Skin of body (tissue), 2 donors: ENCODE measurements around the gene CLTCL1. TPM values are rescaled to one million over a fixed set of nuclear protein-coding genes. Genes with fewer than 3 reads are reported as not detected.

Experiments
- DNase-seq: peaks from one replicate; lab custom pipeline; 2025; lab: John Stamatoyannopoulos, UW
- total RNA-seq: library from RNA; depleted of rRNA; stranded (reverse); fragments of >200 nt; gene quantifications from one replicate; pipeline ENCODE4 v1.2.3, GENCODE V29; 2014

Gene CLTCL1
- total RNA-seq, 1 donor from 2014 or later = 12.3 TPM

DNA sequence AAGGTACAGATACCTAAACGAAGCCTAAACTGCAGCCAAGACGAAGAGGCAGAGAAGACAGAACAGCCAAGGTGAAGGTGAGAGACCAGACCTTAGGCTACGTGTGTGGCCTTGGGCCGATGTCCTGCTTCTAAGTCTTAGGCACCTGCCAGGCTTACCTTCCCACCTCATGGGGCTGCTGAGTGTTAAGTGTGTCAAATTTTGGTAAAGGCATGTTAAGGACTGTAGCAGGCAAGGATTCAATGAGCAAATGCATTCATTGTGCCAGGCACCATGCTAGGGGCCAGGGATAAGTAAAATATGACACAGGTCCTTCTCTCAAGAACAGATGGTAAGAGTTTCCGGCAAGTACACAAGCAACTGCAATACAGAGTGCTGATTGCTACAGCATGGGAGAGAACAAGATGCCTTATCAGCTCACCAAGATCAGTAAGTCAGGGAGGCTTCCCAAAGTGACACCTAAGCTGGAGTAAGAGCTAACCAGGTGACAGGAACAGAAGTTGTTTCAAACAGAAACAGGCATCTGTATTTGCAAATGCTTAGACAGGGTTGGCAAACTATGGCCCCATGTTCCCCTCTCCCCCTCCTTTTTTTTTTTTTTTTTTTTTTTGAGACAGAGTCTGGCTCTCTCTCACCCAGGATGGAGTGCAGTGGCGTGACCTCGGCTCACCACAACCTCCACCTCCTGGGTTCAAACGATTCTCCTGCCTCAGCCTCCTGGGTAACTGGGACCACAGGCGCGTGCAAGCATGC is 46.7 kb downstream of the CLTCL1 start:
- no peak for DNase-seq

DNA sequence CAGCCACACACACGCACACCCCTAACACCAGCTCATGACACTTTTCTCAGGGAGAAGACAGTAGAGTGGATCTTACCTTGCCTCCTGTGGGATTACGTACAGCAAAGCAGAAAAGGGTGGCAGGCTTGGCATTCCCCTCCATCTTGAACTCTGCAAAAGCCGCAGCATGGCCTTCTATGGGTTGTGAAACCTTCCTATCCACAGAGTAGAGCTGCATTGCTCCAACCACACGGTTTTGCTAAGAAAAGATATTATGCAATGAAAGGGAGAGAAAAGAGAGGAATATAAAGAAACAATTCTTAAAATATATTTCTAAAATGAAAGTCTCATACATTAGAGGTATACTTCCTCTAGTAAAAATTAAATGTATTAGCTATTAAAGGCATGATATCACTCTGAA is 48.8 kb downstream of the CLTCL1 start:
- no peak for DNase-seq

- DNase-seq = no peak
Measured at GRCh38 chr22:19241593-19241906, 50.0 kb downstream of the CLTCL1 start.

- no peak for DNase-seq
Measured at GRCh38 chr22:19240813-19241592, 50.5 kb downstream of the CLTCL1 start.

- no peak for DNase-seq
Measured at GRCh38 chr22:19239464-19239863, 52.1 kb downstream of the CLTCL1 start.

DNA sequence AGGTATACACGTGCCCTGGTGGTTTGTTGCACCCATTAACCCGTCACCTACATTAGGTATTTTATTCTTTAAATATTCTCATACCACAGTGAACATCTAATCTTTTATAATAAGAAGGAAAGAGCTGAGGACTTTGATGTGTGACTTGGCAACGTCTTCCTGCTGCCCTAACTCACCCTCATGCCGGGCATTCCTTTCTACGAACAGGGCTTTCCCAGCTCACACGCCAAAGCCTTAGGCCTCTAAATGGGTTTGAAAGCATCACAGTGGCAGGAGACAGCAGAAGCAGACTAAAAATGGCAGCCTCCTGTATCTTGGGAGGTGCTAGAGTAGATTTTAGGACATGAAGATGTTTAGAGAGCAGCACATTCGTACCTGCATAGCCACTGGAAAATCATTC is 52.6 kb downstream of the CLTCL1 start:
- no peak for DNase-seq

- DNase-seq = no peak
Measured at GRCh38 chr22:19235874-19236273, 55.6 kb downstream of the CLTCL1 start.

GRCh38 chr22:19234126-19234896 is 57.2 kb downstream of the CLTCL1 start:
- DNase-seq = no peak

DNA sequence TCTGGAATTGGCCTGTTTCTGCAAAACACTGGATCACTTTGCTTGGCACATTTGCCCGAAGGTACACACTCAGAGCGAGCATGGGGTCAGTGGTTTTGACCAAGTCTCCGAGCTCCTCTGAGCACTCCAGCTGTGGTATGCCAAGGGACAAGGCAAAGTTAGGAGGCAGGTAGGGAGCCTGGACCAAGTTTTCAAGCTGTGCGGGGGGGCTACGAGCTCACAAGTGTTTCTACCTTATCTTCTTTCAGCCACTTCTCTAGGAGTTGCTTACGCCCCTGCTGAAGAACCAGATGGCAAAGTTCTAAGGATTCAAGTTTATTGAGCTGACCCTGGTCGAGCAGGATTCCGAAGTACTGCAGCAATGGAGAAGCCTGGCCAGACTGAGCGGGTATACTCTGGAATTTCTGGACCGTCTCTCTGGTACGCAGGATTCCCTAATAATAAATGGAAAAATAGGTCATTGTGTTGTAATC is 58.3 kb downstream of the CLTCL1 start:
- DNase-seq = no peak

GRCh38 chr22:19232623-19233022 is 58.9 kb downstream of the CLTCL1 start:
- no peak for DNase-seq

DNA sequence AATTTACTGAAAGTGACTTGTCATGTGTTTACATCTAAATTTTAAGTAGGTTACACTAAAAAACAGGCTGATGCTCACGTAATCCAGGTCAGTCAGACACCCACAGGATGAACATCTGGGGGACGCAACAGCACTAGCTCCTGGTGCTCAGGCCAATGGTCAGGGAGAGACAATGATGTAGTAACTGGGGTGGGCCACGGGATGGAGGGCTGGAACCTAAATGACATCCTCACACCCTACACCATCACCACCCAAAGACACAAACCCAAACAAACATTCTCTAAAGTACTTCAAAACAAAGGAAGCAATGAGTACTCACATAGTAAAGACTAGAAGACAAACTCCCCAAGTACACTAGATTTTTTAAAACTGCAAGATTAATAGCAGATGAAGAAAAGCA is 59.5 kb downstream of the CLTCL1 start:
- DNase-seq = no peak

DNA sequence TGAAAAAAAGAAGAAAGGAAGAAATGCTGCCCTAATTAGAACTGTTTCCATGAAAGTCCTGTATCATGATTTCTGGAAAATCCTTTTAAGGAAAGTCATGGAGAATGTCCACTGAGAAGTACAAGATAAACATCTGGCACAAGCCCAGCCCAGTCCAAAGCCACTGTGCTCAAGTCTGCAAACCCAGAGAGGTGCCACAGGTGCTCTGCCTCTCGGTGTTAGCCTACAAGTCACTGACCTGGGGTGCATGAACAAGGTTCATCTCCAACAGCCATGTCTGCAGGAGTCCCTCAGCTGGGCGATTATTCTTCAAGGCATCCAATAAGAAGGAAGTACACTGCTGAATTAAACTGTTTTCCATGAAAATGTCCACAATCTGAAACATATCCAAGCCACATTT is 61.9 kb downstream of the CLTCL1 start:
- DNase-seq = no peak

DNA sequence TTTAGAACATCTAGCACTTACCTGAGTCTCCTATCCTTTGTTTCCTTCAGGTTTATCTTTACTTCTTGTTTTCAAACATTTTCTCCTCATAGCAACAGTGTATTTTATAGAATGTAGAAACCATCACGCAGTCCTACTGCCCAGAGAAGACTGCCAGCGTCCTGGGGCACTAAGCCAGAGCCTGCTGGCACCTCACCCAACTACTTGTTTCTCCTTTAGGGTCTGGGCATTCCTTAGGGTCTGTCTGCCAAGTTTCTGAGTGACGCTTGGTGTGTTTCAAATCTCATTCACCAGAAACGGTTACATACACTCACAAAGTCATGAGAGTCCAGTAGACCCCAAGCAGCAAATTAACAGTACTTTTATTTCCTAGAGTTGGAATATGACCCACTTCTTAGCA is 63.3 kb downstream of the CLTCL1 start:
- no peak for DNase-seq

DNA sequence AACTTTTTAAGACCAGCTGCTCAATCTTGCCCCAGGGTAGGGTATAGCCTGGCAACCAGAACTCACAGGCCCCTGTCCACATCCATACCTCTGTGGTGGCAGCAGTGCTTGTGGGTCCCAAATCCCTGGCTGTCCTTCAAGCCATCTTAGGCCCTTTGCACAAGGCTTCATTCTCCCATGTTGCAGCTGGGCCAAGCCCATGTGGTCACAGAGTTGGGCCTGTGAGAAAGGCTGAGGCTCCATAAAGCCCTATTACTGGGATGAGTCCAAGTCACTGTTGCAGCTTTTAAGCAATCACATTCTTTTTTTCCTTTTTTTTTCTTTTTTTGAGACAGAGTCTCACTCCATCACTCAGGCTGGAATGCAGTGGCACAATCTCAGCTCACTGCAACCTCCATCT is 65.1 kb downstream of the CLTCL1 start:
- DNase-seq = no peak

GRCh38 chr22:19225560-19225959 is 66.0 kb downstream of the CLTCL1 start:
- no peak for DNase-seq

DNA sequence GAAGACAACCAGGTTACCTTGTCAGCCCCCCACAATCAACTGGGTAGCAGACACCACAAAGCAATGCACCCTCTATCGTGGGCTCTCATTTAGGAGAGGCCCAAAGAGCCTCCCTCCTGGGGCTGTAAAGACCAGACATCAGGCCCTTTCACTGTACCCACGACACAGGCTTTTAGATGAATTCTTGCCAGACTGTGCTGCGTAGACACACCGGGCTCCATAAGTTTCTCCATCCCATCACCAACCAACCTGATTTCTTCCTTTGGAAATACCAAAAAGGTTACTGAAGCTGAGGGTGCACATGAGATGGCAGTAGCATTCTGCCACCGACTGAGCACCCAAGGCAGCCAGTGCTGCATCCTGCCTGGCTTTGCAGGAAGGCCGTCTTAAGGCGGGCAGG is 66.5 kb downstream of the CLTCL1 start:
- DNase-seq = no peak

DNA sequence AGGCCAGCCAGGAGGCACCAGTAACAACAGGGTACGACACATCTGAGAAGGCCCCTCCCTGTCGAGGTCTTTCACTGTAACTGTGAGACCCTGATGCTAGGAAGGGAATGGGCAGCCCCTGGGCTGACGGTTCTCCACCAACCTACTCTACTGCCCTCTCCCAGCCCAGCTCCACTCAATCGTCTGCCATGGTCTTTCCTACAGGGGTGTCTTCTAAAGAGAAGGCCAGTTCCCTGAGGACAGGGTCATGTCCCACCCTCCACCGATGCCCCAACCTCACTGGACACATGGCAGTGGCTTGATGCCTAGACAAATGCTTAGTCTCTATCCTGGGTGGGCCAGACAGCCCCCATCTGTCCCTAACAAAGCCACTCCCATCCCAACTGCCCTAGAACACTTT is 67.0 kb downstream of the CLTCL1 start:
- DNase-seq = no peak

DNA sequence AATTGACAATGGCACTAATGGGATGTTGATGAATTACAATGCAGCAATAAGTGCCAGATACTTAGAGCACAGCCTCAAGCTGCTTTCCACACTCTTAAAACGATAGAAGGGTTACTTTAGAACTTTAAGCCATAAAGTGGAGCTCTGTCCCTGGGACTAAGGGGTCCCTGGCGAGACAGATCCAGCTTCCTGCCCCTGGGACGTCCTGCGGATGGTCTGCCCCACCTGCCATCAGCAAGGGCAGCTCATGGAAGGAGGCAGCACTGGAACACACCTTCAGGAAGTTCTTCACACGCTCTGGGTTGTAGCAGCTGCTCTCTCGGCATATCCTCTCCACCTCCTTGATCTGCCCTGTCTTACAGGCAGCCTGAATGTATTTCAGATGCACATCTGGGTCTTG is 67.9 kb downstream of the CLTCL1 start:
- DNase-seq = no peak

DNA sequence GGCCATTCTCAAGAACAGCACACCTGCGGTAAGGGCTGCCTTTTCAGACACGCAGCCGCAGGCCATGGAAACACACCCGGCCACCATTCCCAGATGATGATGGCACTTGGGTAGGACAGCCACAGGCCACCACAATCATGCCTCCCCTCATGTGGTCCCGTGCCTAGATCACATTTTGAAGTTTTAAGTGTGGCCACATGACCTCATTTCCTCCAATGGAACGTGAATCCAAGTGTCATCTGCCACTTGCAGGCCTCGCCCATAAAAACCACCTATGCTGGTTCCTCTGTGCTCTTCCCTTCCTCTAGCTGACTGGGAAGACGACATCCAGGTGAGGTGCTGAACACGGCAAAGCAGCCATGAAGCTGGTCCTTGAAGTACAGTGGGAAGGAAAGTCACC is 68.4 kb downstream of the CLTCL1 start:
- DNase-seq = no peak

- no peak for DNase-seq
Measured at GRCh38 chr22:19222242-19223005, 69.1 kb downstream of the CLTCL1 start.

DNA sequence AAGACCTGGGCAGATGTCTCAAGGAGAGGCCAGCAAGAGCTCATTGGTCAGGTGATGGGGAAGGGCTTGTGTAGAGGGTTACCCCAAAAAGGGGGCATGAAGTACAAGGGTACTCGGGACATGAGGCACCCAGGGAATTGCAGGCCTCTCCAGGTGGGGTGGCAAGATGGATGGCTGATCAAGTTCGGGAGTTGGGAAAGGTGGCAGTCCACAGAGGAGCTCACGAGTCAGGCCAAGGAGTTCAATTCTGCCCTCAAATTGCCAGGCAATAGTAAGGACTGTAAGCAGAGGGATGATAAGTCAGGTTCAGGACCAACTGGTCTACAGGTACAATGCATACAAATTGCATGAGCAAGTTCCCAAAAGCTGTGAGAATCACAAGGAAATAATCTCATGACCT is 70.7 kb downstream of the CLTCL1 start:
- no peak for DNase-seq
